ENCODE data around the gene TMEM39A.
A peak's percentile ranks its signal among the peaks of the same experiment; 100 is the strongest.

TMEM39A gene

GRCh38 chr3:119396870-119397269 lies 66.5 kb downstream of the TMEM39A start:
- no peak for DNase-seq (ENCODE audit: low read depth)
- H3K4me3 ChIP-seq (ENCODE audit: control insufficient read depth, low read depth, low read length), result no peak overlapping the region
- TF ChIP-seq CTCF (conservative IDR thresholded peaks at IDR 0.05; ENCODE audit: control insufficient read depth, insufficient read depth, low read depth, low read length), result no peak

- no peak for DNase-seq (ENCODE audit: low read depth)
- H3K4me3 ChIP-seq (ENCODE audit: control insufficient read depth, low read depth, low read length), result no peak overlapping the region
- no peak for TF ChIP-seq CTCF (conservative IDR thresholded peaks at IDR 0.05; ENCODE audit: control insufficient read depth, insufficient read depth, low read depth, low read length)
Measured at GRCh38 chr3:119395923-119396358, 67.5 kb downstream of the TMEM39A start.

GRCh38 chr3:119388577-119388976 lies 74.8 kb downstream of the TMEM39A start:
- no peak for TF ChIP-seq CTCF (conservative IDR thresholded peaks at IDR 0.05; ENCODE audit: control insufficient read depth, insufficient read depth, low read depth, low read length)
- H3K4me3 ChIP-seq (ENCODE audit: control insufficient read depth, low read depth, low read length), result no peak overlapping the region
- DNase-seq (ENCODE audit: low read depth), result no peak

- DNase-seq (ENCODE audit: low read depth), result no peak
- TF ChIP-seq CTCF (conservative IDR thresholded peaks at IDR 0.05; ENCODE audit: control insufficient read depth, insufficient read depth, low read depth, low read length), result no peak
- H3K4me3 ChIP-seq (ENCODE audit: control insufficient read depth, low read depth, low read length), result no peak overlapping the region
Measured at GRCh38 chr3:119382134-119382533, 81.3 kb downstream of the TMEM39A start.

- peak; percentile 14 for DNase-seq (ENCODE audit: low read depth)
- TF ChIP-seq CTCF (conservative IDR thresholded peaks at IDR 0.05; ENCODE audit: control insufficient read depth, insufficient read depth, low read depth, low read length), result no peak
- H3K4me3 ChIP-seq (ENCODE audit: control insufficient read depth, low read depth, low read length), result no peak overlapping the region
Measured at GRCh38 chr3:119380697-119381096, 82.7 kb downstream of the TMEM39A start.

Data from fibroblast of mammary gland (primary cell).